Activated naive CD8-positive, alpha-beta T cell (primary cell): ENCODE measurements around the gene TCP11L2.
A peak's percentile ranks its signal among the peaks of the same experiment; 100 is the strongest.

Experiments used
- H3K27ac Mint-ChIP-seq: one replicate; pipeline ENCODE4 v1.8.0; 2021; ENCODE audit warnings: mixed read lengths
- H3K27me3 Mint-ChIP-seq: one replicate; pipeline ENCODE4 v1.8.0; 2021; ENCODE audit warnings: mixed read lengths
- H3K36me3 Mint-ChIP-seq: one replicate; pipeline ENCODE4 v1.8.0; 2021; ENCODE audit warnings: mixed read lengths
- H3K4me1 Mint-ChIP-seq: one replicate; pipeline ENCODE4 v1.8.0; 2021; ENCODE audit warnings: low read depth, mixed read lengths
- H3K4me3 Mint-ChIP-seq: one replicate; pipeline ENCODE4 v1.8.0; 2021; ENCODE audit warnings: mild to moderate bottlenecking, mixed read lengths
- H3K9me3 Mint-ChIP-seq: one replicate; pipeline ENCODE4 v1.8.0; 2021; ENCODE audit warnings: low read depth, mixed read lengths

Gene TCP11L2

DNA sequence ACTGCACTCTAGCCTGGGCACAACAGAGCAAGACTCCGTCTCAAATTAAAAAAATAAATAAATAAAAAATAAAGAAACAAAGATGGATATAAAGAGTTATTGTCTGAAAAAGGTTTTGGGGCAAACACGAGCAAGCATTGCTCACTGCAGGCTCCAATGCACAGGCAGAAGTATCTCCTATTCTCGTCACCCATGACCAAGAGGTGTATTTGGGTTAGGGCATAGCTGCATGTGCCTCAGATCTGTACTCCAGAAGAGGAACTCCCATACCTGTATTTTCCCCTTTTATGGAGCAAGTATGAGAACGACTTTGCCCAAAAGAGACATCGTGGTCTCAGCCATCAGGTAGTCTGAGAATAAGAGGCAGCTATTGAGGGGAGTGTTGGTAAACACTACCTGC lies 10.2 kb upstream of the TCP11L2 start:
- Mint-ChIP-seq H3K9me3 (no peaks in the 10 kb centered on the region), H3K36me3 (no peaks in the 10 kb centered on the region), H3K4me1 (peaks cover 18% of the 10 kb centered on the region), H3K27me3 (no peaks in the 10 kb centered on the region), H3K4me3 (no peak overlapping the region), H3K27ac (no peak overlapping the region)

DNA sequence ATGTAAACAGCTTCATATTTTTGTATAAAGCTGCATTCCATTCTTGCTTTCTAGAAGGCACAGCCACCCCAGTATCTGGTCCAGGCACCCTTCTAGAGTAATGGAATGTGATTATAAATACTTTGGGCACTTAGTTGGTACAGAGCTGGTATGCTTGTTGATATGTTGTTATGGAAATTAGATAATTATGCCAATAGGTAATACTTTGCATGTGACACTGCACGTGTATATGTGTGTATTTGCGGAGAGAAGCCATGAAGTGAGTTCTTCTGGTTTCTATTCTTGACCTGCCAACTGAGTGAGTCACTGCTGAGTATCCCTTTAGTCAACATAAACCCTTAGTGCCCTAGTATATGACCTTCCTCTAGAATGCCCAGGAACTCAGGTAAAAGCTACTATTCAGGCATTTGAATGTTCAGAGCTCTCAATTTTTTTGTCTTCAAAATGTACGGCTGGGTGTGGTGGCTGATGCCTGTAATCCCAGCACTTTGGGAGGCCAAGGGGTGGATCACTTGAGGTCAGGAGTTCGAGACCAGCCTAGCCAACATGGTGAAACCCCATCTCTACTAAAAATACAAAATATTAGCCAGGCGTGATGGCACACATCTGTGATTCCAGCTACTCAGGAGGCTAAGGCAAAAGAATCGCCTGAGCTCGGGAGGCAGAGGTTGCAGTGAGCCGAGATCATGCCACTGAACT lies 6.2 kb upstream of the TCP11L2 start:
- Mint-ChIP-seq H3K9me3 (no peaks in the 10 kb centered on the region), H3K36me3 (no peaks in the 10 kb centered on the region), H3K4me3 (no peak overlapping the region), H3K27ac (no peak overlapping the region), H3K27me3 (no peaks in the 10 kb centered on the region), H3K4me1 (peaks cover 17% of the 10 kb centered on the region)

- no peak overlapping the region for H3K4me3 Mint-ChIP-seq
- H3K36me3 Mint-ChIP-seq = no peaks in the 10 kb centered on the region
- H3K4me1 Mint-ChIP-seq = peaks cover 23% of the 10 kb centered on the region
- no peak overlapping the region for H3K27ac Mint-ChIP-seq
- H3K9me3 Mint-ChIP-seq = no peaks in the 10 kb centered on the region
- no peaks in the 10 kb centered on the region for H3K27me3 Mint-ChIP-seq
Observed at GRCh38 chr12:106297075-106297474, 5.5 kb upstream of the TCP11L2 start.

DNA sequence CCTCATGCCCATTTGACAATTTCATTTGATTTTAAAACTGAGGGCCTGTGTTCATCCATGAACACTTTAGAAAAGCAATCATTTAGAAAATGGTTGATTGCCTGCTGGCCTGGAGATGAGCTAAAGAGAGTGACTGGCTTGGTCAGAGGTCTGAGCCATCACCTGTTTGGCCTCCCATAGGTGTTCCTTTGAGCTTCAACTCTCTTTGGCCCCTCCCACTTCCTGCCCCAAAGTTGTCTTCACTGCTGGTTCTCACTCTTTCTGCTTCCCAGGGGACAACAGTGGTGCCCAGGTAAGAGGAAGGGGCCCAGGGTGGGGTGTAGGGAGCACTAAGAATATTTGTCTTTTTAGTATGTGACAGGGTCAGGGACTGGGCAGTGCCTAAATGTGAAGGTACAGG lies 4.9 kb upstream of the TCP11L2 start:
- no peaks in the 10 kb centered on the region for H3K36me3 Mint-ChIP-seq
- H3K27me3 Mint-ChIP-seq = no peaks in the 10 kb centered on the region
- H3K4me3 Mint-ChIP-seq = no peak overlapping the region
- no peak overlapping the region for H3K27ac Mint-ChIP-seq
- no peaks in the 10 kb centered on the region for H3K9me3 Mint-ChIP-seq
- H3K4me1 Mint-ChIP-seq = peaks cover 25% of the 10 kb centered on the region

- H3K27me3 Mint-ChIP-seq = no peaks in the 10 kb centered on the region
- no peak overlapping the region for H3K4me3 Mint-ChIP-seq
- peaks cover 31% of the 10 kb centered on the region for H3K4me1 Mint-ChIP-seq
- no peak overlapping the region for H3K27ac Mint-ChIP-seq
- H3K36me3 Mint-ChIP-seq = no peaks in the 10 kb centered on the region
- no peaks in the 10 kb centered on the region for H3K9me3 Mint-ChIP-seq
Observed at GRCh38 chr12:106299202-106299774, 3.2 kb upstream of the TCP11L2 start.

GRCh38 chr12:106300761-106301160 lies 1.8 kb upstream of the TCP11L2 start:
- Mint-ChIP-seq H3K9me3 (no peaks in the 10 kb centered on the region), H3K27me3 (no peaks in the 10 kb centered on the region), H3K4me3 (peak overlapping the region; percentile 87), H3K4me1 (peaks cover 46% of the 10 kb centered on the region), H3K27ac (peak overlapping the region; percentile 93), H3K36me3 (no peaks in the 10 kb centered on the region)

DNA sequence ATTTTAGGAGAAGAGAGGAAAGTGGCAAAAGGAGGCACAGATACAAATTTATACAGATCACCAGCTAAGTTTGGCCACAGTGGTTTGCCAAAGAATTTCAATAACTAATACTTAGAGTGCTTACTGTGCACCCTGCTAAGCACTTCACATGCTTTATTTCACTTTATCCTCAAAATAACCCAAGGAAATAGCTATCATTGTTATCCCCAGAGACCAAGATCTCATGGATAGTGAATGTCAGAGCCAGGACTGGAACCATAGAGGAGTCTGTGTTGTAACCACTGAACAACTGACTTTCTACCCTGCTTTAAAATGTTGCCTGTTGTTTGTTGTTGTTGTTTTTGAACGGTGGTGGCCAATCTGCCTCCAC lies 1.3 kb upstream of the TCP11L2 start:
- Mint-ChIP-seq H3K9me3 (no peaks in the 10 kb centered on the region), H3K27ac (peak overlapping the region; percentile 93), H3K4me1 (peaks cover 51% of the 10 kb centered on the region), H3K4me3 (peak overlapping the region; percentile 87), H3K27me3 (no peaks in the 10 kb centered on the region), H3K36me3 (no peaks in the 10 kb centered on the region)

DNA sequence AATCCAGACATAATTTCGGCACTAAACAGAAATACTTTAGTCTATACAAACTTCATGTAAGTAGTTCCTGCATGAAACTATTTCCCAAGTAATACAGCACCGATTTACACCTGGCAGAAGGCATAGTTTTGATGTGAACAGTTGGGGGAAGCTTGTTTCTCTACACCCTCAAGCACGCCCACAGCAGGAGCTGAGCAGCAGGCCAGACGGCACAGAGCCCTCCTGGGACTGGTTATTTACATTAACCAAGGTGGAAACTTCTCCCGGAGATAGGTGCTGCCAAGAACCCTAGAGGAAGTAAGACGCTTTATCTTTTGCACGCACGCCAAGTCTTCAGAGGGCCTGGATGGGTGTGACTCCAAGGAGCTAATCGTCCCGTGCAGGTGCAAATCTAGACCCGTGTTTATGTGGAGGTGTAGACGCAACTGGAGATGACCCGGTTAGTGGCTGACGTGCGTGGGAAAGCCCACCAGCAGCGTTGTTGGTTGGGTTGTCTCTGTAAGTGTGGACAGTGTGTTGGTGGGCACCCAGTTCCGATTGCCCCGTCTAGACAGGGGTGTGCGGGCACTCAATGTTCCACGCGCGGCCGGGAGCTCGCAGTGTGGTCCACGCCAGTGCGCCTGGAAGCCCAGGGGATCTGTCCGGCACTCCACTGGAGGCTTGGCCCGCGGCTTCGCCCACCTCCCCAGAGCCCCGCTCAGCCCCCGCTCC lies 767 bp upstream of the TCP11L2 start:
- Mint-ChIP-seq H3K27ac (peak overlapping the region; percentile 93), H3K9me3 (no peaks in the 10 kb centered on the region), H3K4me3 (peak overlapping the region; percentile 87), H3K36me3 (no peaks in the 10 kb centered on the region), H3K4me1 (peaks cover 56% of the 10 kb centered on the region), H3K27me3 (no peaks in the 10 kb centered on the region)

GRCh38 chr12:106303202-106303820 lies 778 bp downstream of the TCP11L2 start:
- peak overlapping the region; percentile 94 for H3K4me3 Mint-ChIP-seq
- no peaks in the 10 kb centered on the region for H3K9me3 Mint-ChIP-seq
- H3K27ac Mint-ChIP-seq = peak overlapping the region; percentile 100
- H3K4me1 Mint-ChIP-seq = peaks cover 60% of the 10 kb centered on the region
- H3K27me3 Mint-ChIP-seq = no peaks in the 10 kb centered on the region
- no peaks in the 10 kb centered on the region for H3K36me3 Mint-ChIP-seq

- H3K36me3 Mint-ChIP-seq = no peaks in the 10 kb centered on the region
- peak overlapping the region; percentile 94 for H3K4me3 Mint-ChIP-seq
- H3K4me1 Mint-ChIP-seq = peaks cover 67% of the 10 kb centered on the region
- H3K27me3 Mint-ChIP-seq = no peaks in the 10 kb centered on the region
- H3K9me3 Mint-ChIP-seq = no peaks in the 10 kb centered on the region
- H3K27ac Mint-ChIP-seq = peak overlapping the region; percentile 100
Observed at GRCh38 chr12:106304001-106304421, 1.5 kb downstream of the TCP11L2 start.

DNA sequence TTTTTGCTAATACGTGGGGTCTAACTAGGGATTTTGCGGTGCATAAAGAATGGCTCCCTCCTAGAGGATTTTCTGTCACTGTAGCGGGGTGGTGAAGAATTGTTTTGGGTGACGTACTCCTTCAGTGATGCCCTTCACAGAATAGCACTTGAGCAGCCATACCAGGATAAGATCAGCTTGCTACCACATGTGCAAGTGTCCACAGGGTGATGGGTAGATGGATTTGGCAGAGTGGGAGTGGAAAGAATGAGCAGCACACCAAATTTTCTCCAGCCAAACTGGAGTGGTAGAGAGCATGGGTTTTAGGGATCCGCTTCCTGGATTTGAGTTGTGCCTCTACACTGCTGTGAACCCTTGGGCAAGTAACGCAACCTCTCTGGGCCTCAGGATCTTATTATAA lies 2.3 kb downstream of the TCP11L2 start:
- peak overlapping the region; percentile 94 for H3K4me3 Mint-ChIP-seq
- no peaks in the 10 kb centered on the region for H3K36me3 Mint-ChIP-seq
- H3K27ac Mint-ChIP-seq = peak overlapping the region; percentile 100

GRCh38 chr12:106305376-106305775 lies 2.8 kb downstream of the TCP11L2 start:
- H3K4me1 Mint-ChIP-seq = peaks cover 80% of the 10 kb centered on the region
- peak overlapping the region; percentile 100 for H3K27ac Mint-ChIP-seq
- no peaks in the 10 kb centered on the region for H3K36me3 Mint-ChIP-seq
- peak overlapping the region; percentile 52 for H3K4me3 Mint-ChIP-seq
- no peaks in the 10 kb centered on the region for H3K9me3 Mint-ChIP-seq
- no peaks in the 10 kb centered on the region for H3K27me3 Mint-ChIP-seq

More for the DNA sequence above, 2.3 kb downstream of the TCP11L2 start:
- H3K9me3 Mint-ChIP-seq = no peaks in the 10 kb centered on the region
- H3K4me1 Mint-ChIP-seq = peaks cover 74% of the 10 kb centered on the region
- H3K27me3 Mint-ChIP-seq = no peaks in the 10 kb centered on the region

- Mint-ChIP-seq H3K9me3 (no peaks in the 10 kb centered on the region), H3K4me3 (no peak overlapping the region), H3K27me3 (no peaks in the 10 kb centered on the region), H3K27ac (peak overlapping the region; percentile 51), H3K4me1 (peaks cover 80% of the 10 kb centered on the region), H3K36me3 (peaks cover 3% of the 10 kb centered on the region)
Observed at GRCh38 chr12:106307181-106307580, 4.6 kb downstream of the TCP11L2 start.

DNA sequence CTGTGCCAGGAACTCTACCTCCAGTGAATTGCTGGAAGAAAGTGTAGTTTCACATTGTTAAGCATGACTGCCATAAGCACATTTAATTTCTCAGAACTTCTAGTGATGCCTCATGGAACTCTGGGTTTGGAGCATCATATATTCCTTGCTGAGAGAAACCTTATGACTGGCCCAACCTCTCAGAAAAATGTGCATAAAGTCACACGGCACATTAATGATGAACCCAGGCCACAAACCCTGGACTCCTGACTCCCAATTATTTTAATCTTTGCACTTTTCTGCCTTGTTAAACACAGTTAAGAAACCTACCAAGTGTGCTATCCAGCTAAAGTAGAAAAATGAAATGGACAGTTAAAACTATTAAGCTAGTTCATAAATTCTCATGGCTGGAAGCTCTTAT lies 5.6 kb downstream of the TCP11L2 start:
- H3K4me3 Mint-ChIP-seq = no peak overlapping the region
- no peaks in the 10 kb centered on the region for H3K27me3 Mint-ChIP-seq
- H3K4me1 Mint-ChIP-seq = peaks cover 78% of the 10 kb centered on the region
- no peaks in the 10 kb centered on the region for H3K9me3 Mint-ChIP-seq
- H3K36me3 Mint-ChIP-seq = peaks cover 3% of the 10 kb centered on the region
- H3K27ac Mint-ChIP-seq = peak overlapping the region; percentile 52

- Mint-ChIP-seq H3K9me3 (no peaks in the 10 kb centered on the region), H3K27ac (peak overlapping the region; percentile 52), H3K27me3 (no peaks in the 10 kb centered on the region), H3K4me3 (no peak overlapping the region), H3K4me1 (peaks cover 78% of the 10 kb centered on the region), H3K36me3 (peaks cover 3% of the 10 kb centered on the region)
Observed at GRCh38 chr12:106308611-106309010, 6.1 kb downstream of the TCP11L2 start.
